Measurements from ENCODE around the gene ANKFY1. TPM values are rescaled to one million over a fixed set of nuclear protein-coding genes. Genes with fewer than 3 reads are reported as not detected.
"Not testable (repeated sequence)": the region's sequence is repeated elsewhere in the genome, so short reads cannot be mapped to it uniquely, and the experiment has no call there.

ANKFY1 gene
- total RNA-seq, 2 experiments from 2014 or later, result 35.4 to 36.6 TPM

DNA sequence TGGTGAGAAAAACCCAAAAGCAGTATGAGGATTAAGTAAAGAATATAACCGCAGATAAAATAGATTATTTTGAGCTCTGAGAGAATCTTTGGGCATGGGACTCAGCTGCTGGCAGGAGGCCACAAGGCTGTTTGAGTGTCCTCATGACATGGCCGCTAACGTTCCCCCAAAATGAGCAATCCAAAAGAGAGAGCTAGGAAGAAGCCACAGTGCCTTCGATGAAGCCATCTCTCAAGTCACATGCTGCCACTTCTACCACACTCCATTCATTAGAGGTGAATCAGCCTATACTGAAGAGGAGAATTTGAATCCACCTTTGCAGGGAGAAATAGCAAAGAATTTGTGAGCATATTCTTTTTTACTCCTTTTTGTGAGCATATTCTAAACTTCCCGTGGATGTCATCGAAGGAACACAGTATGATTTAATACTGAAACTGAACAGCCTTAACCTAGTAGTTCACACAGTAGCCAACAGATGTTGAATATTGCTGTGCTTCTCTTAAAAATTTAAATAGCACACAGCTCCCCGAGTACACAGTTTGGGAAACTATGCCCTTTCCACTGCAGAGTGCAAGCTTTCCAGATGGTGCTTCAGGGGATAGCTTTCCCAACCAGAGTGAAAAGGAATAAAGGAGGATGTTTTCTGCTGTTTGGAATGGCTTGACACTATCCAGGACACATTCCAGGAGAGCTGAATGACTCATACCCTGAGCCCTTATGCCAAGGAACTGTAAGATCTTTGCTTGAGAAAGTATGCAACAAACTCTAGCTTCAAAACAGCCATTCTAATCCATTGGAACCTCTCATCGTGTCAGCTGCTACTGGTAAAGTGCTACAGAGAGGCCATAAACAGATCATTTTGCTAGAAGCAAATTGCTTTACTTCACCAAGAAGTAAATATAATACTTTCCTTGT lies 33.9 kb downstream of the ANKFY1 start:
- ChIA-PET CTCF (no interaction called here), POLR2A (no interaction called here)

DNA sequence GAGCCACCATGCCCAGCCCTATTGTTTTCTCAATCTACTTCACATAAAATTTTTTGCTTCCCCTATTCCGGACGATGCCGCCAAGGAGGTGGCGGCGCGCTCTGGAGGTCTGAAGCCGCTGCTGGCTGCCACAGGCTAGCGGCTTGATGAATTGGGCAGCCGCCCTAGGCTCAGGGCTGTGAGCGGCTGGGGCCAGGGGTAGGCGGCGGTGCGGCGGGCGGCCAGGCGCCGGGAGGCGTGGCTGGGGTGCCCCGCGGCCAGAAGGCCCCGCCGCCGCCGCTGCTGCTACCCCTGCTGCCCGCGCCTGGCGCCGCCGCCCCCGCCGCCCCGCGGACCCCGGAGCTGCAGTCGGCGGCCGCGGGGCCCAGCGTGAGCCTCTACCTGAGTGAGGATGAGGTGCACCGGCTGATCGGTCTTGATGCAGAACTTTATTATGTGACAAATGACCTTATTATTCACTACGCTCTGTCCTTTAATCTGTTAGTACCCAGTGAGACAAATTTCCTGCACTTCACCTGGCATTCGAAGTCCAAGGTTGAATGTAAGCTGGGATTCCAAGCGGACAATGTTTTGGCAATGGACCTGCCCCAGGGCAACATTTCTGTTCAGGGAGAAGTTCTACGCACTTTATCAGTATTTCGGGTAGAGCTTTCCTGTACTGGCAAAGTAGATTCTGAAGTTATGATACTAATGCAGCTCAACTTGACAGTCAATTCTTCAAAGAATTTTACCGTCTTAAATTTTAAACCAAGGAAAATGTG lies 41.7 kb downstream of the ANKFY1 start:
- POLR2A ChIA-PET, result no interaction called here

DNA sequence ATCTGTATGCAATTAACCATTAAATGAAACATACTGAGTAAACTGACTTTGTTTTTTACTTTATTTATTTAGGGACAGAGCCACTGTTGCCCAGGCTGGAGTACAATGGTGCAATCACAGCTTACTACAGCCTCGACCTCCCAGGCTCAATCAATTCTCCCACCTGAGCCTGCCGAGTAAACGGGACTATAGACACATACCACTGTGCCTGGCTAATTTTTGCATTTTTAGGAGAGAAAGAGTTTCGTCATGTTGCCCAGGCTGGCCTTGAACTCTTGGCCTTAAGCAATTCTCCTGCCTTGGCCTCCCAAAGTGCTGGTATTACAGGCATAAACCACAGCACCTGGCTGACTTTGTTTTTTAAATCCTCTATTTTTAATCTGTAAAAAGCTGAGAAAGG lies 42.6 kb downstream of the ANKFY1 start:
- ChIA-PET CTCF (no interaction called here), POLR2A (no interaction called here)

More for the DNA sequence above, 41.7 kb downstream of the ANKFY1 start:
- CTCF ChIA-PET, result no interaction called here

DNA sequence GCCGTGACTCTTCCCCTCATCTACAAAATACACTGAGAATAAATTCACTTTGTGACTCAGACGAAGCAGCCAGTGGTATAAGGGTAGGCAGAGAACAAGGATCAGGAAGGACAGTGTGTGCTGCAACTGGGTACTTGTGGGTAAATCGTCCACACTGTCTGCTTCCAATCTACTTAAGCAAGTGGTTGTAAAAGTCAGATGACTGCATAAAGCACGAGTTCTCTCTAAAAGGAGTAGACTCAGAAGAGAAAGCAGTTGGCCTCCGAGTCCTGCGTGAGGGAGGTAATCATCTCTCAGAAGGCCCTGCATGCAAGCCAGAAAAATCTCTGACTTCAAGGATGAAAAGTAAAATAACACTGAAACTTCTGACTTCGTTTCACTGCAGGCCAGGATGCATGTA lies 43.1 kb downstream of the ANKFY1 start:
- ChIA-PET CTCF (interaction anchor here (0.9 to 1.4 kb wide), 2 partner anchors 29 to 193 kb away, joined by 4 read pairs; no protein-coding TSS in a partner anchor), POLR2A (no interaction called here)

DNA sequence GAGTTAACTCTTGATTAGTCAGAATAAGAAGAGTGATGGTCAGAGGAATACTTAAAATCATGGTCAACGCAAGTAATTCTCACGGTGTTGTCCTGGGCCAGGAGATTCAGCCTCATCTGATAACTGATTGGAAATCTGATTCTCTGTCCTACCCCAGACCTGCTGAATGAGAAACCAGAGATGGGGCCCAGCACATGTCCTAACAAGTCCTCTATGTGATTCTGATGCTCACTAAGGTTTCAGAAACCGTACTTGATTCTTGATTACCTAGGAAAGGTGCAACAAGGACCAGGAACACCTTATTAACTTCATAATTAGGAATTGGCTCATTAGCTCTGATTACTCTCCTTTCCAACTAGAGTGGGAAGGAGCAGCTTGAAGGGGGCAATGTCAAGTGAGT lies 44.5 kb downstream of the ANKFY1 start:
- POLR2A ChIA-PET, result no interaction called here
- CTCF ChIA-PET, result interaction anchor here (1.4 kb wide), 2 partner anchors 8 to 194 kb away, joined by 3 to 4 read pairs; no protein-coding TSS in a partner anchor

DNA sequence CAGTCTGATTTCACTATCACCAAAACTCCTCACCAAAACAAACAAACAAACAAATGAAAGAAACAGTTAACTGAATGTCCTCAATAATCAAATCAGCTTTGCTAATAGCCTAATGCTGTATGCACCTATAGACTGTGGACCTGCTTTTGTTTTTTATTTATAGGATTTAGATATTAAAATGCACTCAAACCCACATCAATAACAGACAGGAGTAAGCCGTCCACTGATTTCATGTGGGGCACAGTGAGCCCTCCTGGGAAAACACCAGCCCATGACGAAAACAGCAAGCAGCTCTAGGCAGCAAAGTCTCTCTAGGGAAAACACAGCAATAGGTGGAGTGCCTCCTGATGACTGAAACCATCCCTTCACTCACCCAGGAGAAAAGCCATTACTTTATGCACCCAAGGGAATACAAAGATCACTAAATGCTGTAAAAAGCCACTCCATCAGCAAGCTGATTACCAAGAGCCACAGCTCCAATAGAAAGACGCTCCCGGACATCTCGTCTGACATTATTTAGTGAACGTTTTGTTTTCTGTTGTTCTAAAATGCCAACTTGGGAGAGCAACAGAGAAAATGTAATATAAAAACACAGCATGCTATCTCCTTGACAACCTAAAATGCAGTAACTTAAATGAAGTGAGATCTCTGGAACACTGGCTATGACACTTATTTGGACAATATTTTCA lies 47.8 kb downstream of the ANKFY1 start:
- POLR2A ChIA-PET, result no interaction called here
- CTCF ChIA-PET, result interaction anchor here (0.7 to 2.1 kb wide), 16 partner anchors 10 to 203 kb away, joined by 3 to 10 read pairs (median 4); no protein-coding TSS in a partner anchor

DNA sequence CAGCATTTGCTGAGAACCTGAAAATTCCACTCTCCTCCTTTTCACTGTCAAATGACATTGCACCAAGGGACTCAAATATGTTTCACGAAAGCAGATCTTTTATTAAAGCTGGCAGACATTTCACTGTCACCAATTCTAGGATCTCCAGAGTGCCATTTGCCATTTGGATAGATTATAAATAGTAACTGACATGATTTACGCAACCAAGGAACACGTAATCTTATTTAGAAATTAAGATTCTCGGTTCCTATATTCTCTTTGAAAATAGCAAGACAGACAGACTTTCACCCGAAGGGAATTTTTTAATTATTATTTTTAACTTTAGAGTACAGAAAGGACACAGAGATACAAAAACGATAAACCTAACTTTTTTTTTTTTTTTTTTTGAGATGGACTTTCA lies 49.6 kb downstream of the ANKFY1 start:
- POLR2A ChIA-PET, result no interaction called here
- CTCF ChIA-PET, result interaction anchor here (0.7 to 2.1 kb wide), 3 partner anchors 12 to 133 kb away, joined by 3 to 10 read pairs (median 5); no protein-coding TSS in a partner anchor

DNA sequence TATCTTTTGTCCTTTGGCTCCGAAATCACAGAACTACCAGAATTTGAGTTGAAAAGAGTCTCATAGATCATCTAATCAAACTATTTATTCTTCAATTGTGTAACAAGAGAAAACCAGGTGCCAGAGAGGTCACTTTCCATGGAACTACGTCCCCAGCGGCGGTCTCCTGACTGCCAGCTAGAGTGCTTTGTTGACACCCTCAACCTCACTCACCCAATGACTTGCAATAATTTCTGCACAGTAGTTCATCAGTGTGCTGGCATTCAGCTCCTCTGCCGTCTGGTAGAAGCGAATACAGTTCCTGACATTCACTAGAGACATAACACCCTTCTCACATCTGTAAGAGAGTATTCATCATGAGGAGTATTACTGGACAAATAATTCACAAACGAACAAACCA lies 54.2 kb downstream of the ANKFY1 start:
- ChIA-PET POLR2A (no interaction called here), CTCF (no interaction called here)

DNA sequence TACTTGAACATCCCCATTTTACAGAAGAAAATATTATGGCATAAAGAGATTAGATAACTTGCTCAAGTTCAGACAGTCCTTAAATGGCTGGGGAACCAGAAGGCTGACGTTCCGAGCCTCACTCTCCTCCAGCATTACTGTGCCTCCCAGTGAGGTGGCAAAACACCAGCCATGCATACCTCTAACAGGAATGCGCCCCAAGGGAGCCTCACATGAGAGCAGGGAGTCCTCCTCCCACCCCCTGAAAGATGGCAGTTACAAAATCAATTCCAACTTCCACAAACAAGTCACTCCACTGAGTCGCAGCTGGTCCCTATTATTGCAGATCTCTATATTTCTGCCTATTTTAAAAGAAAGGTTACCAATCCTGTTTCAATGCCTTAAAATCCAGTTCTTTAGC lies 55.5 kb downstream of the ANKFY1 start:
- ChIA-PET POLR2A (no interaction called here), CTCF (interaction anchor here (1.1 kb wide), 1 partner anchor 202 kb away, joined by 3 read pairs; no protein-coding TSS in a partner anchor)

DNA sequence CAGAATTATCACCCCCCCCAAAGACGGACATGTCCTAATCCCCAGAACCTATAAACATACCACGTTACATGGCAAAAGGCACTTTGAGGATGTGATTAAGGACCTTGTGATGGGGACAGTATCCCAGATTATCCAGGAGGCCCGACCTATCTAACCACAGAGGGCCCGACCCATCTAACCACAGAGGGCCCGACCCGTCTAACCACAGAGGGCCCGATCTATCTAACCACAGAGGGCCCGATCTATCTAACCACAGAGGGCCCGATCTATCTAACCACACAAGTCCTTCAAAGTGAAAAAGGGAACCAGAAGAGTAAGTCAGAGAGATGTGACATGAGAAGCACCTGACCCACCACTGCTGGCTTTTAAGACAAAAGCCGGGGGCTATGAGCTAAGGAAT lies 56.8 kb downstream of the ANKFY1 start:
- ChIA-PET CTCF (no interaction called here), POLR2A (no interaction called here)

DNA sequence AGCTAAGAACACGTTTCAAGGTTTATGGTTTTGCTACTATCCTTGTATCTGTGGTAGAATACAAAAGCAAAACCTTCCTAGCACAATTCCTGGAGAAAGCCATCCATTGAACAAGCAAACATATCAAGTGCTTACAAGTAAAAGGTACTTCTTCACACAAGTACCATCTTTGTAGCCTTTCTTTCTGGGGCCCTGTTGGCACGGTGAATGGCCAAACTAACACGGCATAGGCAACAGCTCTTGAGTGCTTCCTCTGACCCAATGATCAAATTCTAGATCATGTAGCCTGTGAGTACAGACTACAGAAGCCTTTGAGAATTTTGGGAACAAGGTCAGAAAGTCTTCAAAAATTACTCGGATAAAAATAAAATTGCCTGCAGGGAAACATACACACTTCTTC lies 57.9 kb downstream of the ANKFY1 start:
- CTCF ChIA-PET, result interaction anchor here (0.6 kb wide), 1 partner anchor 9 kb away, joined by 3 read pairs; no protein-coding TSS in a partner anchor
- POLR2A ChIA-PET, result interaction anchor here (0.6 kb wide), 1 partner anchor 62 kb away, joined by 3 read pairs; no protein-coding TSS in a partner anchor

DNA sequence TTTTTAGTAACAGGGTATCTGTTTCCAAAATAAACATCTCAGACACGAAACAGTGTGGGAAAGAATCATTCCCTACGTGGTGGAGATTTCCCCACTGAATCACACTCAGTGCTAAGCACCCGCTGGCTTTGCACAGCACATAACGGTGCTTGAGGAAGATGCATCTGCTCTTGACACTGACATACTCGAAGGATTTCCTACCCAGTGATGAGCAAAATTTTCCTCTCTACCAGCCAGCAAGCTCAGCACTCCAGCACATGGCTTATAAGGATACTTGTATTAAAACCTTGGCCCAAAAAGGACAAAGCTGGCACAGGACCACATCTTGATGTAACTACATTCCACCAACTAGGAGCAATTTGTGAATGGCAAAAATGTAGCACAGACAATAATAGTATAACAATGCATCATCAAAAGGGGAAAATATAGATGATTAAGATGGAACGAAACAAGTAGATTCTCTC lies 59.0 kb downstream of the ANKFY1 start:
- POLR2A ChIA-PET, result no interaction called here
- CTCF ChIA-PET, result no interaction called here

DNA sequence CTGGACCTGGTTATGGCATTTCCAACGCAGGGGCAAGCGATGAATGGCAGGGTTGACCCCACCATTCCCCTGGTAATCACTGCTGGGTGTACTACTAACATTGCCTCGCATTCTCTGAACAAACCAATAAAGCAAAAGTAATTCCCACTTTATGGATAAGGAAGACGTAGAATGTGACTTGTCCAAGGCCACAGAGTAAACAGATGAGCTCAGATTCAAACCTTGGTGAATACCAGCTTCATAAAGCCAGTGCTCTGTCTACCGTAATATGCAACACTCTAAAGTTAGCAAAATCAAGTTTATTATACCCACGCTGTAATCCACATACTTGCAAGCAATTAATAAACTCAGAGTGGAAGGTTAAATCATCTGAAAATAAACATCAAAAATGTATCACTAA lies 59.6 kb downstream of the ANKFY1 start:
- CTCF ChIA-PET, result no interaction called here

DNA sequence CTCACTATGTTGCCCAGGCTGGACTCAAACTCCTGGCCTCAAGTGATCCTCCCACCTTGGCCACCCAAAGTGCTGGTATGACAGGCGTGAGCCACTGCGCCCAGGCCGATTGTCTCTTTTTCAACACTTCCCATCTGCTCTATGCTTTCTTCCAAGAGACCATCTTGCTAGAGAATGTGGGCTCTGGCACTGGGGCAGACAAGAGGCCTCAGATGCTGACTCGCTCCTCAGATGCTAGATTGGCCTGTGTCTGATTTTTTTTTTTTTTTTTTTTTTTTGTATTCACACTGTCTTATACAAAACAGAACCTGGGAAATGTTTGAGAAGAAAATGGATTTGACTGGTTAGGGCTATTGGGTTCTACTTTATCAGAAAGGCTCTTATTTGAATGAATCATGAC lies 62.6 kb downstream of the ANKFY1 start:
- CTCF ChIA-PET, result interaction anchor here (0.7 to 1.7 kb wide), 3 partner anchors 14 to 212 kb away, joined by 3 to 10 read pairs (median 4); no protein-coding TSS in a partner anchor

More for the DNA sequence above, 59.6 kb downstream of the ANKFY1 start:
- POLR2A ChIA-PET, result no interaction called here

DNA sequence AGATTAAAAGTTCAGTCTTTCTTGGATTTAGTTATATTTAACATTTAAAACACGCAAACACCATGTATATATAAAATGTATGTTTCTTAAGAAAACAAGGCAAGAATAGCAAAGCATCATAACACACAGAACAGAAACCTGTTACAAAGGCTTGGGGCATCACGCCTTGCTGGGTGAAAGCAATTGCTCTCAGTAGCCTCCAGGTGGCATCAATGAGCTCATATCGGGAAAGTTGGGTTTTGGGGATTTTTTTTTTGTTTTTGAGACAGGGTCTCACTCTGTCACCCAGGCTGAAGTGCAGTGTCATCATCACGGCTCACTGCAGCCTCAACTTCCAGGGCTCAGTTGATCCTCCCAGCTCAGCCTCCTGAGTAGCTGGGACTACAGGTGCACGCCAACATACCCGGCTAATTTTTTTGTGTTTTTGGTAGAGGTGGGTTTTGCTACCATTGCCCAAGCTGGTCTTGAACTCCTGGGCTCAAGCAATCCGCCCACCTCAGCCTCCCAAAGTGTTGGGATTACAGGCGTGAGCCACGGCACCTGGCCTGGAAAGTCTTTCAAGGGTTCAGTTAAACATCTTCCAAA lies 63.9 kb downstream of the ANKFY1 start:
- CTCF ChIA-PET, result interaction anchor here (0.6 to 1.7 kb wide), 9 partner anchors 16 to 409 kb away, joined by 3 to 10 read pairs (median 3); no protein-coding TSS in a partner anchor
- POLR2A ChIA-PET, result no interaction called here

More for the DNA sequence above, 62.6 kb downstream of the ANKFY1 start:
- POLR2A ChIA-PET, result no interaction called here

DNA sequence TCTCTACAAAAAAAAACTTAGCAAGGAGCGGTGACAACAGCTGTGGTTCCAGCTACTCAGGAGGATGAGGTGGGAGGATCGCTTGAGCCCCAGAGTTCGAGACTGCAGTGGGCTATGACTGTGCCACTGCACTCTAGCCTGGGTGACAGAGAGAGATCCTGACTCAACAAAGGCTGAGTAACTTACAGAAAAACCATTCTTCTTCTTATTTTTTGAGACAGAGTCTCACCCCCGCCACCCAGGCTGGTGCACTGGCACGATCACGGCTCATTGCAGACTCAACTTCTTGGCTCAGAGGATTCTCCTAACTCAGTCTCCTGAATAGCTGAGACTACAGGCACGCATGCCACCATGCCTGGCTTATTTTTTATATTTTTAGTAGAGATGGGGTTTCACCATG lies 64.8 kb downstream of the ANKFY1 start:
- ChIA-PET CTCF (no interaction called here), POLR2A (no interaction called here)

DNA sequence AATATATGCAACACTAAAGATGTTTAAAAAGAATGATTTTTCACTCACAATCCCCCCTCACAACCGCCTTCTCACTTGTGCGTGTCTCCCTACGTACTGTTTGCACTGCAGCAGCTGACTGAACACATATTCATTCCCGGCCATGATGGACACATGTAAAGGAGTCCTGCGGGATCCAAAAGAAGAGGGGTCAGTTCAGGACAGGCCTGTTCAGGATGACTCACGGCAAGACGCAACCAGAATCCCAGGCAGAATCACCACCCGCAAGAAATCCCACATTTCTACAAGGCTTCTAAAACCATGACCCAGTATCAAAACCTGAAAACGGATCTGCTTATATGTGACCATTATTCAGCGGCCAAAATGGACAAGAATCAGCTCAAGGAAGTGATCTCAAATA lies 68.5 kb downstream of the ANKFY1 start:
- POLR2A ChIA-PET, result no interaction called here

DNA sequence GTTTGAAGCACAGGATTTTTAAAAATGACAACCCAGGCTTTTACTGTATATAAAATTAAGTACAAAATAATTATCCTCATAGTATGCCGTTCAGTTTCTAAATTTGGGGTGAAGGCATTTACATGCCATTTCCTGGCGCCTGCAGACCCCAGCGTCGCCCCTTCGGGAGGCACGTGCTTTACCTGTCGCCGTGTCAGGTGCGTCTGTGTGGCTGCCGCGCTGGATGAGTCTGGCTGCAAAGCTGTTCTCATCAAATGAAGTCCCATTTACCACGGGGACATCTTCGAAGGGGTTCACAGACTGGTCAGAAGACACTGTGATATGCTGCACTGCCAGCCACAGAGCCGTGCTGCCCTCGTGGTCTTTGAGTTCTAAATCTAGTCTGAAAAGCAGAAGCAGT lies 69.0 kb downstream of the ANKFY1 start:
- ChIA-PET POLR2A (no interaction called here), CTCF (no interaction called here)

More for the DNA sequence above, 68.5 kb downstream of the ANKFY1 start:
- CTCF ChIA-PET, result no interaction called here

DNA sequence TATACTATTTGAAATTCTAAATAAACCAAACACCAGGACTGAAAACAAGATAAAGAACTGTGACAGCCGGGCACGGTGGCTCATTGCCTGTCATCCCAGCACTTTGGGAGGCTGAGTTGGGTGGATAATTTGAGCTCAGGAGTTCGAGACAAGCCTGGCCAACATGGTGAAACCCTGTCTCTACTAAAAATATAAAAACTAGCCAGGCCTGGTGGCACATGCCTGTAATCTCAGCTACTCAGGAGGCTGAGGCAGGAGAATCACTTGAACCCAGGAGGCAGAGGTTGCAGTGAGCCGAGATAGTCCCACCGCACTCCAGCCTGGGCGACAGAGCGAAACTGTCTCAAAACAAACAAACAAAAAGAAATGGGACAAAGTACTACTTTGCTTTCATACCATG lies 73.0 kb downstream of the ANKFY1 start:
- POLR2A ChIA-PET, result not testable (repeated sequence)
- CTCF ChIA-PET, result interaction anchor here (1.0 kb wide), 1 partner anchor 156 kb away, joined by 3 read pairs; no protein-coding TSS in a partner anchor
